ENCODE data around the gene PM20D1.

Gene PM20D1

GRCh38 chr1:205782627-205783432 lies 67.1 kb downstream of the PM20D1 start:
- TF ChIP-seq FOXM1 (IDR thresholded peaks at IDR 0.05; ENCODE audit: borderline replicate concordance, low read depth) (peak; percentile 68; the same call in 1 of the 2 replicates), RAD21 (IDR thresholded peaks at IDR 0.05; ENCODE audit: low read depth) (peak; percentile 18; the same call in 1 of the 2 replicates), ZBTB7A (IDR thresholded peaks at IDR 0.05; ENCODE audit: low read depth) (no peak), NFIC (IDR thresholded peaks at IDR 0.05) (peak; percentile 90), TAF1 (IDR thresholded peaks at IDR 0.05; ENCODE audit: low read depth) (no peak), TCF12 (IDR thresholded peaks at IDR 0.05; ENCODE audit: low read depth) (peak; percentile 91), CEBPB (IDR thresholded peaks at IDR 0.05) (no peak), EP300 (IDR thresholded peaks at IDR 0.05; ENCODE audit: borderline replicate concordance) (peak; percentile 91), EGR1 (IDR thresholded peaks at IDR 0.05) (no peak), YY1 (IDR thresholded peaks at IDR 0.05; ENCODE audit: low read depth) (0 out of 2 replicates have a peak, but pooled peaks have one; percentile 6), TEAD4 (IDR thresholded peaks at IDR 0.05) (peak; percentile 89), CREB1 (IDR thresholded peaks at IDR 0.05; ENCODE audit: low read depth) (no peak)
- TF ChIP-seq, protein P1, sequence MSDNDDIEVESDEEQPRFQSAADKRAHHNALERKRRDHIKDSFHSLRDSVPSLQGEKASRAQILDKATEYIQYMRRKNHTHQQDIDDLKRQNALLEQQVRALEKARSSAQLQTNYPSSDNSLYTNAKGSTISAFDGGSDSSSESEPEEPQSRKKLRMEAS (IDR thresholded peaks at IDR 0.05) = no peak
- TF ChIP-seq, protein P2, sequence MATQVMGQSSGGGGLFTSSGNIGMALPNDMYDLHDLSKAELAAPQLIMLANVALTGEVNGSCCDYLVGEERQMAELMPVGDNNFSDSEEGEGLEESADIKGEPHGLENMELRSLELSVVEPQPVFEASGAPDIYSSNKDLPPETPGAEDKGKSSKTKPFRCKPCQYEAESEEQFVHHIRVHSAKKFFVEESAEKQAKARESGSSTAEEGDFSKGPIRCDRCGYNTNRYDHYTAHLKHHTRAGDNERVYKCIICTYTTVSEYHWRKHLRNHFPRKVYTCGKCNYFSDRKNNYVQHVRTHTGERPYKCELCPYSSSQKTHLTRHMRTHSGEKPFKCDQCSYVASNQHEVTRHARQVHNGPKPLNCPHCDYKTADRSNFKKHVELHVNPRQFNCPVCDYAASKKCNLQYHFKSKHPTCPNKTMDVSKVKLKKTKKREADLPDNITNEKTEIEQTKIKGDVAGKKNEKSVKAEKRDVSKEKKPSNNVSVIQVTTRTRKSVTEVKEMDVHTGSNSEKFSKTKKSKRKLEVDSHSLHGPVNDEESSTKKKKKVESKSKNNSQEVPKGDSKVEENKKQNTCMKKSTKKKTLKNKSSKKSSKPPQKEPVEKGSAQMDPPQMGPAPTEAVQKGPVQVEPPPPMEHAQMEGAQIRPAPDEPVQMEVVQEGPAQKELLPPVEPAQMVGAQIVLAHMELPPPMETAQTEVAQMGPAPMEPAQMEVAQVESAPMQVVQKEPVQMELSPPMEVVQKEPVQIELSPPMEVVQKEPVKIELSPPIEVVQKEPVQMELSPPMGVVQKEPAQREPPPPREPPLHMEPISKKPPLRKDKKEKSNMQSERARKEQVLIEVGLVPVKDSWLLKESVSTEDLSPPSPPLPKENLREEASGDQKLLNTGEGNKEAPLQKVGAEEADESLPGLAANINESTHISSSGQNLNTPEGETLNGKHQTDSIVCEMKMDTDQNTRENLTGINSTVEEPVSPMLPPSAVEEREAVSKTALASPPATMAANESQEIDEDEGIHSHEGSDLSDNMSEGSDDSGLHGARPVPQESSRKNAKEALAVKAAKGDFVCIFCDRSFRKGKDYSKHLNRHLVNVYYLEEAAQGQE (IDR thresholded peaks at IDR 0.05; ENCODE audit: low read depth) = no peak
- TF ChIP-seq, protein P3, sequence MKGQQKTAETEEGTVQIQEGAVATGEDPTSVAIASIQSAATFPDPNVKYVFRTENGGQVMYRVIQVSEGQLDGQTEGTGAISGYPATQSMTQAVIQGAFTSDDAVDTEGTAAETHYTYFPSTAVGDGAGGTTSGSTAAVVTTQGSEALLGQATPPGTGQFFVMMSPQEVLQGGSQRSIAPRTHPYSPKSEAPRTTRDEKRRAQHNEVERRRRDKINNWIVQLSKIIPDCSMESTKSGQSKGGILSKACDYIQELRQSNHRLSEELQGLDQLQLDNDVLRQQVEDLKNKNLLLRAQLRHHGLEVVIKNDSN (IDR thresholded peaks at IDR 0.05) = no peak

- TF ChIP-seq, protein P1 (IDR thresholded peaks at IDR 0.05) = no peak
- TF ChIP-seq NFIC (IDR thresholded peaks at IDR 0.05) (no peak), ZBTB7A (IDR thresholded peaks at IDR 0.05; ENCODE audit: low read depth) (no peak), EGR1 (IDR thresholded peaks at IDR 0.05) (no peak), EP300 (IDR thresholded peaks at IDR 0.05; ENCODE audit: borderline replicate concordance) (no peak), CEBPB (IDR thresholded peaks at IDR 0.05) (no peak), YY1 (IDR thresholded peaks at IDR 0.05; ENCODE audit: low read depth) (no peak)
- TF ChIP-seq, protein P3 (IDR thresholded peaks at IDR 0.05) = no peak
- TF ChIP-seq, protein P2 (IDR thresholded peaks at IDR 0.05; ENCODE audit: low read depth) = no peak
Observed at GRCh38 chr1:205780335-205780734, 69.6 kb downstream of the PM20D1 start.

Data from Ishikawa (cell line).